MM.1S (cell line): ENCODE results near the gene SLC44A5.

ENCODE experiments used
- CTCF ChIP-seq: fragments of 300-600 bp; sonication (generic); IDR thresholded peaks from 2 replicates; pipeline ENCODE4 v1.5.1; 2016; ENCODE audit warnings: antibody characterized with exemption, low read length, mixed read lengths
- EZH2phosphoT487 ChIP-seq: fragments of 300-600 bp; sonication (generic); IDR thresholded peaks from 2 replicates; pipeline ENCODE4 v1.6.1; 2018; ENCODE audit warnings: antibody characterized with exemption, low read length

GRCh38 chr1:75317976-75318375 is 292.9 kb downstream of the SLC44A5 start:
- TF ChIP-seq CTCF (no peak), EZH2phosphoT487 (no peak)
